Measurements from ENCODE around the gene UST. TPM values are rescaled to one million over a fixed set of nuclear protein-coding genes. Genes with fewer than 3 reads are reported as not detected.

Gene UST
- total and polyA plus RNA-seq, 4 donors, result 0.24 to 2.7 (median 0.87) TPM

DNA sequence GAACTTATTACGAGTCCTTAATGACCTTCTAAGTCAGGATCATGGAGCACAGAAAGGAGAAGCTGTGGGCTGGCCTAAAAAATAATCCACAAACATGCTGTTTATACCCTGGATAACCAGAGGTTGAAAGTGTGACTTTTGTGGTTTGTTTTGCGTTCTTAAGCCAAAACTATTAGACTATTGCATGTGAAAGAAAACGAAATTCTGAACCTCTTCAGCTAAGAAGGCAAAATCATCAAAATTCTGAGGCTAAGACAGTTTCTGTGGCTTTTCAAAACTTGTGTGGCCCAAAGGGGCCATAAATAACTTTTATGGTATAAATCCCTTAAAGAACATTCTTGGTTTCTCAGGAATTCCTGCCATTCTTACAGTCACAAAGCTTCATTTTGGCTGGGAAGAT lies 251.0 kb downstream of the UST start:
- Histone ChIP-seq H3K4me3 (ENCODE audit: low read depth in 1 of 3, low read length in 3 of 3) (no peak overlapping the region), H3K4me1 (ENCODE audit: control insufficient read depth in 4 of 4, insufficient read depth in 4 of 4, low read length in 3 of 4) (peaks cover 0 to 6% (median 0%) of the 10 kb centered on the region in 4 donors), H3K9me3 (ENCODE audit: control insufficient read depth in 4 of 4, low read length in 3 of 4) (peaks cover 0 to 3% (median 1%) of the 10 kb centered on the region in 4 donors), H3K36me3 (ENCODE audit: control insufficient read depth in 4 of 4, insufficient read depth in 3 of 4, low read depth in 1 of 4, low read length in 3 of 4) (no peaks in the 10 kb centered on the region), H3K9ac (ENCODE audit: low read depth in 1 of 2, low read length in 2 of 2) (no peak overlapping the region), H3K27me3 (ENCODE audit: control insufficient read depth in 4 of 4, insufficient read depth in 4 of 4, low read length in 3 of 4) (no peaks in the 10 kb centered on the region), H3K27ac (ENCODE audit: low read depth in 1 of 2, low read length in 2 of 2) (no peak overlapping the region)
- TF ChIP-seq RAD21 (IDR thresholded peaks at IDR 0.05), result no peak
- peak; percentile 15 for TF ChIP-seq NR2F2 (IDR thresholded peaks at IDR 0.05)
- TF ChIP-seq TAF1 (conservative IDR thresholded peaks at IDR 0.05), result no peak
- TF ChIP-seq YY1 (IDR thresholded peaks at IDR 0.05), result no peak
- TF ChIP-seq GABPA (IDR thresholded peaks at IDR 0.05 in 1 of 2, conservative IDR thresholded peaks at IDR 0.05 in 1 of 2), result no peak
- TF ChIP-seq REST (IDR thresholded peaks at IDR 0.05), result no peak
- no peak for TF ChIP-seq SP1 (IDR thresholded peaks at IDR 0.05)
- TF ChIP-seq MAX (IDR thresholded peaks at IDR 0.05), result no peak
- 80% methylated on average over 3 of the region's 3 CpGs for WGBS
- no peak for DNase-seq (ENCODE audit: low spot score)

DNA sequence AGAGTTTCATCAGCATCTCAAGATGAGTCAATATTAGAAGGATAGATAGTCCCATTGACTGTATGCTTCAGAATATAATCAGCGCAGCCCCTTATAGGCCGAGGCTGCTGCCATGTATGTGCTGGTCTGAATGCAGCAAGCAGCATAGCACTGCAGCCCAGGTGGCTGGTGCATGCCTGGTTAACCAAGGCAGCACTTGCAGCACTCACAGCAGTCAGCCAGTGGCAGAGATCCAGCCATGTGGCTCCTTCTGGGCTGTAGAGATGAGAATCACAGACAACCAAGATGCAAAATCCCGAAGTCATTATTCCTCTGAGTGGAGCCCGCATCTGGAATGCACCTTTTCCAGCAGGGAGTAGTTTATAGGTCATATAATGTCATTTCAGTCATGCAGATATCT lies 251.9 kb downstream of the UST start:
- Histone ChIP-seq H3K4me1 (ENCODE audit: control insufficient read depth in 4 of 4, insufficient read depth in 4 of 4, low read length in 3 of 4) (peaks cover 0 to 6% (median 0%) of the 10 kb centered on the region in 4 donors), H3K9ac (ENCODE audit: low read depth in 1 of 2, low read length in 2 of 2) (no peak overlapping the region), H3K4me3 (ENCODE audit: low read depth in 1 of 3, low read length in 3 of 3) (no peak overlapping the region), H3K9me3 (ENCODE audit: control insufficient read depth in 4 of 4, low read length in 3 of 4) (peaks cover 0 to 3% (median under 1%) of the 10 kb centered on the region in 4 donors), H3K36me3 (ENCODE audit: control insufficient read depth in 4 of 4, insufficient read depth in 3 of 4, low read depth in 1 of 4, low read length in 3 of 4) (no peaks in the 10 kb centered on the region), H3K27ac (ENCODE audit: low read depth in 1 of 2, low read length in 2 of 2) (no peak overlapping the region), H3K27me3 (ENCODE audit: control insufficient read depth in 4 of 4, insufficient read depth in 4 of 4, low read length in 3 of 4) (no peaks in the 10 kb centered on the region)
- TF ChIP-seq RAD21 (IDR thresholded peaks at IDR 0.05) (no peak), HNF4G (IDR thresholded peaks at IDR 0.05) (no peak), FOXA2 (IDR thresholded peaks at IDR 0.05) (no peak), REST (IDR thresholded peaks at IDR 0.05) (no peak), FOXA1 (IDR thresholded peaks at IDR 0.05) (no peak), EGR1 (IDR thresholded peaks at IDR 0.05; ENCODE audit: low read depth in 2 of 2) (no peak), YY1 (IDR thresholded peaks at IDR 0.05) (no peak)
- TF ChIP-seq, protein P1, sequence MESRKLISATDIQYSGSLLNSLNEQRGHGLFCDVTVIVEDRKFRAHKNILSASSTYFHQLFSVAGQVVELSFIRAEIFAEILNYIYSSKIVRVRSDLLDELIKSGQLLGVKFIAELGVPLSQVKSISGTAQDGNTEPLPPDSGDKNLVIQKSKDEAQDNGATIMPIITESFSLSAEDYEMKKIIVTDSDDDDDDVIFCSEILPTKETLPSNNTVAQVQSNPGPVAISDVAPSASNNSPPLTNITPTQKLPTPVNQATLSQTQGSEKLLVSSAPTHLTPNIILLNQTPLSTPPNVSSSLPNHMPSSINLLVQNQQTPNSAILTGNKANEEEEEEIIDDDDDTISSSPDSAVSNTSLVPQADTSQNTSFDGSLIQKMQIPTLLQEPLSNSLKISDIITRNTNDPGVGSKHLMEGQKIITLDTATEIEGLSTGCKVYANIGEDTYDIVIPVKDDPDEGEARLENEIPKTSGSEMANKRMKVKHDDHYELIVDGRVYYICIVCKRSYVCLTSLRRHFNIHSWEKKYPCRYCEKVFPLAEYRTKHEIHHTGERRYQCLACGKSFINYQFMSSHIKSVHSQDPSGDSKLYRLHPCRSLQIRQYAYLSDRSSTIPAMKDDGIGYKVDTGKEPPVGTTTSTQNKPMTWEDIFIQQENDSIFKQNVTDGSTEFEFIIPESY (IDR thresholded peaks at IDR 0.05), result no peak
- no peak for DNase-seq (ENCODE audit: low spot score)
- 96% methylated on average over 4 of the region's 4 CpGs for WGBS
